GM12875 (cell line): ENCODE measurements around the gene RAB1A.

Experiments used
- H3K4me3 ChIP-seq: one replicate; pipeline ENCODE4 v1.5.1; 2011; ENCODE audit warnings: low read depth, low read length, control low read depth
- CTCF ChIP-seq: IDR thresholded peaks from 2 replicates; pipeline ENCODE4 v1.5.1; 2011; ENCODE audit warnings: low read depth, mild to moderate bottlenecking, control low read depth, inconsistent platforms, low read length, moderate library complexity, borderline replicate concordance; ENCODE audit not compliant: insufficient read depth

Gene RAB1A

GRCh38 chr2:65103013-65103715, 26.7 kb downstream of the RAB1A start:
- no peak overlapping the region for H3K4me3 ChIP-seq
- no peak for TF ChIP-seq CTCF

- H3K4me3 ChIP-seq: no peak overlapping the region
Observed at GRCh38 chr2:65101071-65101470, 28.8 kb downstream of the RAB1A start.

GRCh38 chr2:65098741-65099140, 31.2 kb downstream of the RAB1A start:
- no peak for TF ChIP-seq CTCF
- H3K4me3 ChIP-seq: no peak overlapping the region

More at GRCh38 chr2:65101071-65101470, 28.8 kb downstream of the RAB1A start:
- TF ChIP-seq CTCF: no peak

- no peak for TF ChIP-seq CTCF
- H3K4me3 ChIP-seq: no peak overlapping the region
Observed at GRCh38 chr2:65097844-65098243, 32.1 kb downstream of the RAB1A start.

GRCh38 chr2:65096948-65097347, 33.0 kb downstream of the RAB1A start:
- no peak overlapping the region for H3K4me3 ChIP-seq
- TF ChIP-seq CTCF: no peak

- no peak overlapping the region for H3K4me3 ChIP-seq
- TF ChIP-seq CTCF: no peak
Observed at GRCh38 chr2:65093211-65093610, 36.7 kb downstream of the RAB1A start.

GRCh38 chr2:65092791-65093190, 37.1 kb downstream of the RAB1A start:
- TF ChIP-seq CTCF: no peak
- no peak overlapping the region for H3K4me3 ChIP-seq
